Breast epithelium (tissue), 4 donors: Measurements from ENCODE around the gene SEC31B. TPM values are rescaled to one million over a fixed set of nuclear protein-coding genes. Genes with fewer than 3 reads are reported as not detected.

ENCODE experiments used
- DNase-seq, 2 donors: peaks; one replicate each; pipeline ENCODE4 v3.0.0-alpha.2; 2019; ENCODE audit warnings: low spot score in 2 of 2
- H3K27ac ChIP-seq, 2 donors: fragments of 200-600 bp; sonication (generic) in 1 of 2; one replicate each; pipeline ENCODE4 v1.5.1; 2016 to 2019; ENCODE audit warnings: mild to moderate bottlenecking in 1 of 2
- H3K27me3 ChIP-seq, 2 donors: fragments of 200-600 bp; sonication (generic) in 1 of 2; one replicate each; pipeline versions ENCODE4 v1.5.1 to v1.6.0; 2017 to 2019; ENCODE audit warnings: control low read depth in 1 of 2, mild to moderate bottlenecking in 1 of 2
- H3K36me3 ChIP-seq: fragments of 200-600 bp; one replicate; pipeline ENCODE4 v1.5.1; 2019
- H3K4me1 ChIP-seq, 2 donors: fragments of 200-600 bp; sonication (generic); one replicate each; pipeline ENCODE4 v1.5.1; 2016 to 2019; ENCODE audit warnings: control low read depth in 1 of 2
- H3K4me3 ChIP-seq, 3 donors: fragments of 200-600 bp; sonication (generic); 1 replicate in 2 of 3; 2 replicates in 1 of 3; pipeline ENCODE4 v1.5.1; 2016 to 2019; ENCODE audit warnings: mild to moderate bottlenecking in 3 of 3, moderate library complexity in 2 of 3
- H3K9me3 ChIP-seq, 2 donors: fragments of 200-600 bp; sonication (generic) in 1 of 2; one replicate each; pipeline ENCODE4 v1.5.1; 2016 to 2019; ENCODE audit warnings: control low read depth in 1 of 2
- POLR2A ChIP-seq: fragments of 450-650 bp; IDR thresholded peaks from one replicate; pipeline ENCODE4 v1.6.1; 2016; ENCODE audit warnings: antibody characterized with exemption, mild to moderate bottlenecking, moderate library complexity
- POLR2AphosphoS5 ChIP-seq, 3 donors: sonication (generic); formaldehyde crosslinking; IDR thresholded peaks; one replicate each; pipeline ENCODE4 v1.6.1; 2017; ENCODE audit warnings: antibody characterized with exemption in 3 of 3
- intact Hi-C: fragments of 100-400 bp; cut with DNase I; formaldehyde crosslinking; loops from one replicate; pipeline ENCODE4 v1.15.1; 2023; ENCODE audit warnings: low total_unique reads
- total RNA-seq, 3 donors: library from RNA; depleted of rRNA; stranded (reverse); fragments of >200 nt; gene quantifications; one replicate each; pipeline ENCODE4 v1.1.0, GENCODE V29; 2016
- TF ChIP-seq, protein P1 (sequence below), 3 donors: fragments of 450-650 bp; IDR thresholded peaks; one replicate each; pipeline ENCODE4 v1.5.1; 2016 to 2017; ENCODE audit warnings: antibody characterized with exemption in 3 of 3, mild to moderate bottlenecking in 3 of 3, moderate library complexity in 3 of 3

SEC31B gene, protein sequence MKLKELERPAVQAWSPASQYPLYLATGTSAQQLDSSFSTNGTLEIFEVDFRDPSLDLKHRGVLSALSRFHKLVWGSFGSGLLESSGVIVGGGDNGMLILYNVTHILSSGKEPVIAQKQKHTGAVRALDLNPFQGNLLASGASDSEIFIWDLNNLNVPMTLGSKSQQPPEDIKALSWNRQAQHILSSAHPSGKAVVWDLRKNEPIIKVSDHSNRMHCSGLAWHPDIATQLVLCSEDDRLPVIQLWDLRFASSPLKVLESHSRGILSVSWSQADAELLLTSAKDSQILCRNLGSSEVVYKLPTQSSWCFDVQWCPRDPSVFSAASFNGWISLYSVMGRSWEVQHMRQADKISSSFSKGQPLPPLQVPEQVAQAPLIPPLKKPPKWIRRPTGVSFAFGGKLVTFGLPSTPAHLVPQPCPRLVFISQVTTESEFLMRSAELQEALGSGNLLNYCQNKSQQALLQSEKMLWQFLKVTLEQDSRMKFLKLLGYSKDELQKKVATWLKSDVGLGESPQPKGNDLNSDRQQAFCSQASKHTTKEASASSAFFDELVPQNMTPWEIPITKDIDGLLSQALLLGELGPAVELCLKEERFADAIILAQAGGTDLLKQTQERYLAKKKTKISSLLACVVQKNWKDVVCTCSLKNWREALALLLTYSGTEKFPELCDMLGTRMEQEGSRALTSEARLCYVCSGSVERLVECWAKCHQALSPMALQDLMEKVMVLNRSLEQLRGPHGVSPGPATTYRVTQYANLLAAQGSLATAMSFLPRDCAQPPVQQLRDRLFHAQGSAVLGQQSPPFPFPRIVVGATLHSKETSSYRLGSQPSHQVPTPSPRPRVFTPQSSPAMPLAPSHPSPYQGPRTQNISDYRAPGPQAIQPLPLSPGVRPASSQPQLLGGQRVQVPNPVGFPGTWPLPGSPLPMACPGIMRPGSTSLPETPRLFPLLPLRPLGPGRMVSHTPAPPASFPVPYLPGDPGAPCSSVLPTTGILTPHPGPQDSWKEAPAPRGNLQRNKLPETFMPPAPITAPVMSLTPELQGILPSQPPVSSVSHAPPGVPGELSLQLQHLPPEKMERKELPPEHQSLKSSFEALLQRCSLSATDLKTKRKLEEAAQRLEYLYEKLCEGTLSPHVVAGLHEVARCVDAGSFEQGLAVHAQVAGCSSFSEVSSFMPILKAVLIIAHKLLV
- 10 to 100 TPM in 2 of 3 donors, 1 to 10 TPM in 1; 9.8 to 18.1 (median 12.1) TPM for total RNA-seq

GRCh38 chr10:100519311-100520051, at the start of gene SEC31B:
TSS of gene SEC31B (minus strand) at chr10:100519861. CDS start at chr10:100516952, 2,909 bp downstream.
- H3K4me1 ChIP-seq, result no peaks in the 10 kb centered on the region
- H3K27me3 ChIP-seq, result no peaks in the 10 kb centered on the region
- peak within 1 kb of the TSS; percentile 38 to 54 (median 40) for H3K4me3 ChIP-seq
- no peaks in the 10 kb centered on the region for H3K9me3 ChIP-seq
- TF ChIP-seq, protein P1, sequence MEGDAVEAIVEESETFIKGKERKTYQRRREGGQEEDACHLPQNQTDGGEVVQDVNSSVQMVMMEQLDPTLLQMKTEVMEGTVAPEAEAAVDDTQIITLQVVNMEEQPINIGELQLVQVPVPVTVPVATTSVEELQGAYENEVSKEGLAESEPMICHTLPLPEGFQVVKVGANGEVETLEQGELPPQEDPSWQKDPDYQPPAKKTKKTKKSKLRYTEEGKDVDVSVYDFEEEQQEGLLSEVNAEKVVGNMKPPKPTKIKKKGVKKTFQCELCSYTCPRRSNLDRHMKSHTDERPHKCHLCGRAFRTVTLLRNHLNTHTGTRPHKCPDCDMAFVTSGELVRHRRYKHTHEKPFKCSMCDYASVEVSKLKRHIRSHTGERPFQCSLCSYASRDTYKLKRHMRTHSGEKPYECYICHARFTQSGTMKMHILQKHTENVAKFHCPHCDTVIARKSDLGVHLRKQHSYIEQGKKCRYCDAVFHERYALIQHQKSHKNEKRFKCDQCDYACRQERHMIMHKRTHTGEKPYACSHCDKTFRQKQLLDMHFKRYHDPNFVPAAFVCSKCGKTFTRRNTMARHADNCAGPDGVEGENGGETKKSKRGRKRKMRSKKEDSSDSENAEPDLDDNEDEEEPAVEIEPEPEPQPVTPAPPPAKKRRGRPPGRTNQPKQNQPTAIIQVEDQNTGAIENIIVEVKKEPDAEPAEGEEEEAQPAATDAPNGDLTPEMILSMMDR (IDR thresholded peaks at IDR 0.05), result no peak
- no peak for TF ChIP-seq POLR2A
- intact Hi-C loops, result loop anchor here (10.0 kb wide), 1 partner anchor 905 kb away; no protein-coding TSS in a partner anchor
- H3K36me3 ChIP-seq, result no peaks in the 10 kb centered on the region
- DNase-seq, result no peak
- no peak within 1 kb of the TSS for H3K27ac ChIP-seq

DNA sequence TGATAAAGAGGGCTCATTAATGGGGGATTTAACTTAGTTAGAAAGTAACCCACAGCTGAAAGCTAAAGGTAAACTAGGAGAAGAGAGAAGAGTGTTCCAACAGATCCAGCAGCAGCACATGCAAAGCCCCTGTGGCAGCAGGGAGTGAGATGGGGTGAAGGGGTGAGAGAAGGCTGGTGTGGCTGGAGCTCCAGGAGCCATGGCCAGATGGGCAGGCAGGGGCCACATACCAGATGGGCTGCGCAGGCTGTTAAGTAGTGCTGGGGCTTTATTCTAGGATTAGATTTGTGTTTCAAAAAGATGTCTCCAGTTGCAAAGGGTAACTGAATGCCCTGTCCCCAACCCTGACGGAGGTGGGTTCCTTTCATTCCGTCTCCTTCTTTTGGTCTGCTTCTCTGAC, 49.3 kb upstream of the SEC31B start:
- Histone ChIP-seq H3K36me3 (no peaks in the 10 kb centered on the region), H3K27me3 (peaks cover 0 to 62% of the 10 kb centered on the region in 2 donors), H3K4me1 (no peaks in the 10 kb centered on the region), H3K9me3 (no peaks in the 10 kb centered on the region), H3K4me3 (no peak overlapping the region), H3K27ac (no peak overlapping the region)
- no peak for DNase-seq
- intact Hi-C loops, result no loop called here
- TF ChIP-seq POLR2A (no peak), POLR2AphosphoS5 (IDR thresholded peaks at IDR 0.05) (no peak)

DNA sequence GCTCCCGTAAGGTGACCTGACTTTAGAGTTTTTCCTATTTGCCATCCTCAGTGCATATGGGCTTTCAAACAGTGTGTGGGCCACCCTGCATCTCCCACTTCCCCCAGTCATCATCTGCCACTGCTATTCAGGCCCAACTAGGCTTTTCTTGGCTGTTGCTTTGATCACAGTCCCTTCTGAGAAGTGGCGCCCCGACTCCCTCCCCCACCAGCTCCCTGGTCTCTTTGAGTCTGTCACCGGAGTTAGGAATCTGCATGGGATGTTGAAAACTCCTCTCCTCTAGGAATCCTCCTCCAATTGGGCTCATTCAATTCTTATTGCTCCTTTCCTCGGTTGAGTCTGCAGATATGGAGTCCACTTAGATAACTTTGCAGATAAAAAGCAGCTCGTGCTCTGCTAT, 48.2 kb upstream of the SEC31B start:
- no peak for TF ChIP-seq POLR2A
- no peak for TF ChIP-seq POLR2AphosphoS5 (IDR thresholded peaks at IDR 0.05)
- TF ChIP-seq, protein P1 (IDR thresholded peaks at IDR 0.05), result no peak
- H3K27me3 ChIP-seq, result peaks cover 0 to 70% of the 10 kb centered on the region in 2 donors
- H3K4me1 ChIP-seq, result no peaks in the 10 kb centered on the region
- H3K9me3 ChIP-seq, result no peaks in the 10 kb centered on the region
- H3K36me3 ChIP-seq, result no peaks in the 10 kb centered on the region
- no peak overlapping the region for H3K27ac ChIP-seq
- no peak overlapping the region for H3K4me3 ChIP-seq
- intact Hi-C loops, result no loop called here
- DNase-seq, result no peak

GRCh38 chr10:100567249-100567648, 47.6 kb upstream of the SEC31B start:
- Histone ChIP-seq H3K9me3 (no peaks in the 10 kb centered on the region), H3K27ac (no peak overlapping the region), H3K4me1 (no peaks in the 10 kb centered on the region), H3K4me3 (no peak overlapping the region), H3K27me3 (peaks cover 2 to 75% of the 10 kb centered on the region in 2 donors), H3K36me3 (no peaks in the 10 kb centered on the region)
- intact Hi-C loops, result no loop called here
- no peak for TF ChIP-seq POLR2A
- TF ChIP-seq, protein P1 (IDR thresholded peaks at IDR 0.05), result no peak
- no peak for TF ChIP-seq POLR2AphosphoS5 (IDR thresholded peaks at IDR 0.05)
- no peak for DNase-seq

- Histone ChIP-seq H3K4me1 (no peaks in the 10 kb centered on the region), H3K27me3 (peaks cover 3 to 79% of the 10 kb centered on the region in 2 donors), H3K4me3 (no peak overlapping the region), H3K27ac (no peak overlapping the region), H3K36me3 (no peaks in the 10 kb centered on the region), H3K9me3 (no peaks in the 10 kb centered on the region)
- intact Hi-C loops, result no loop called here
- TF ChIP-seq, protein P1 (IDR thresholded peaks at IDR 0.05), result no peak
- TF ChIP-seq POLR2AphosphoS5 (IDR thresholded peaks at IDR 0.05) (no peak), POLR2A (no peak)
- DNase-seq, result no peak
Observed at GRCh38 chr10:100566561-100566960, 46.9 kb upstream of the SEC31B start.
